RPMI8226 (cell line): Measurements from ENCODE around the gene VKORC1L1.
"Not testable (repeated sequence)": the region's sequence is repeated elsewhere in the genome, so short reads cannot be mapped to it uniquely, and the experiment has no call there.

Experiments used
- DNase-seq: peaks from one replicate; pipeline ENCODE4 v3.0.0-alpha.2; 2015

Gene VKORC1L1

DNA sequence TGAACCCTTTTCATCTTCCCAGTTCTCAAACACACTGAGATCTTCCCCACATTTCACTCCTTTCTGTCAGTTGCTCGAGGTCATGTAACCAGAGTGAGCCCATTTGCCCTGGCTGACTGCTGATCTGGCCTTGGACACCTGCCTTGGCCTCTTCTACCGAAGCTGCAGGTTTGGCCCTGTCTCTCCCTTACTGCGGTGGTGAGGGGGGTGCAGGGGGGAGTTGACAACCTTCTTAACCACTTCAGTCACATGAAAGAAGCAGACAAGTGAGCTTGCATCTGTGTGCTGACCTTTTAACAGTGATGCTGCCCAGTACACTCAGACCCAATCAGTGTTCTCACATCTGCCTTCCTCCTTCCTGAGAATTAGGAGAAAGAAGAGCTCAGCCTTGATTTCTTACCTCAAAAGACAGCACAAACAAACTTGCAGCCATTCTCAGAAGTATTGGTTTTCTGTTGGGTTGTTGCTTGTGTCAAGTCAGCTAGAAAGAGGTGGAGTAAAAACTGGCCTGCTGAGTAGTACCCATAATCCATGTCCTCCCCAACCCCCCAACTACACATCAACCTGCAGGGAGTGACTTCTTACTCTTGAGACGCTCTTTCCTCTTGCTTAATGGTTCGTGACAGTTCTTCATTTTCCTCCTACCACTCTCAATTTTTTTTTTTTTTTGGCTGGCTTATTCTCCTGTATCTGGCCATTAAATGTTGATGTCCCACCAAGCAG is 15.7 kb downstream of the VKORC1L1 start:
- not testable (repeated sequence) for DNase-seq

DNA sequence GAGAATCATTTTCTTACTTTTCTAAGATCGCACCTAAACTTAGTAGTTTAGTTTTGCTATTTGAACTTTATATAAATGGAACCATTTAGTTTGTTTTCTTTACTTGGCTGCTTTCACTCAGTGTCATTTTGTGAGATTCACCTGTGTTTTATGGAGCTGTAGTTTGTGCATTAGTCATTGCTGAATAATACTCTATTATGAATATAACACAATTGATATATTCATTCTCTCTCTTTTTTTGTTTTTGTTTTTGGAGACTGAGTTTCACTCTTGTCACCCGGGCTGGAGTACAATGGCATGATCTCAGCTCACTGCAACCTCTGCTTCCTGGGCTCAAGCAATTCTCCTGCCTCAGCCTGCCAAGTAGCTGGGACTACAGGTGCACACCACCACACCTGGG is 16.8 kb downstream of the VKORC1L1 start:
- not testable (repeated sequence) for DNase-seq

DNA sequence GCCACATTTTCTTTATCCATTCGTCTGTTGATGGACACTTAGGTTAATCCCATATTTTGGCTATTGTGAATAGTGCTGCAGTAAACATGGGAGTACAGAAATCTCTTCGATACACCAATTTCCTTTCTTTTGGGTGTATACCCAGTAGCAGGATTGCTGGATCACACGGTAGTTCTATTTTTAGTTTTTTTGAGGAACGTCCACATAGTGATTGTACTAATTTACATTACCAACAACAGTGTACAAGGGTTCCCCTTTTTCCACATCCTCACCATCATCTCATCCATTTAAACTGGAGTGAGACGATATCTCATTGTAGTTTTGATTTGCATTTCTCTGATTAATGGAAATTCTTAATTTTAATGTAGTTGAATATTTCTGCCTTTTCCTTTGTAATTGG is 19.3 kb downstream of the VKORC1L1 start:
- DNase-seq, result no peak

DNA sequence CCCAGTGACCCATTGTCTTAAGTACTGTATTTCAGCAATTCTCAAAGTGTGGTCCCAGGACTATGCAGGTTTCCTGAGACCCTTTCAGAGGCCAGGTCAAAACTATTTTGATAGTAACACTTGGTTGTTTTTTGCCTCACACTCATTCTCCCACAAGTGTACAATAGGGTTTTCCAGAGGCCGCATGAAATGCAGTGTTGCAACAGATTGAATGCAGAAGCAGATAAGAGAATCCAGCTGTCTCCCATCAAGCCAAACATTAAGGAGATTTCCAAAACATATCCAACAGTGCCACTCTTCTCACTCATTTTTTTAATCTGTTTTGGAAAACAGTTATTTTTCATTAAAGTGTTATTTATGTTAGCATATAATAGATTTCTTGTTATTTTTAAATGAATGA is 20.0 kb downstream of the VKORC1L1 start:
- no peak for DNase-seq

DNA sequence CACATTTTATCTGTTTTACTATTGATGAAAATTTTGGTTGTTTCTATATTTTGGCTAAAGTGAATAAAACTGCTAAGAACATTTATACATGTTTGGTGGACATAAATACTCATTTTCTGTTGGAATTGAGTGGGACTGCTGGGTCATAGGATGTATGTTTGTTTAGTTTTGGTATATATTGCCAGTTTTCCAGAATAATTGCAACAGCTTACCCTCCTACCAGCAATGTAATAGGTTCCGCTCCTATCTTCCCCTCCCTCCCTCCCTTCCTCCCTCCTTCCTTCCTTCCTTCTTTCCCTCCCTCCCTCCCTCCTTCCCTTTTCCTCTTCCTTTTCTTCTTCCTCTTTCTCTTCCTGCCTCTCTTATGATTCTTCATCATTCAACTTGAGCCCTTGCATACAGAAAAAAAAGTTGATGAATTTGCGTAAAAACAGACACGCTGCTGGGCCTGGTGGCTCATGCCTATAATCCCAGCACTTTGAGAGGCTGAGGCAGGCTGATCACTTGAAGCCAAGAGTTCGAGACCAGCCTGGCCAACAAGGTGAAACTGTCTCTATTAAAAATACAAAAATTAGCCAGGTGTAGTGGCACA is 23.5 kb downstream of the VKORC1L1 start:
- no peak for DNase-seq

DNA sequence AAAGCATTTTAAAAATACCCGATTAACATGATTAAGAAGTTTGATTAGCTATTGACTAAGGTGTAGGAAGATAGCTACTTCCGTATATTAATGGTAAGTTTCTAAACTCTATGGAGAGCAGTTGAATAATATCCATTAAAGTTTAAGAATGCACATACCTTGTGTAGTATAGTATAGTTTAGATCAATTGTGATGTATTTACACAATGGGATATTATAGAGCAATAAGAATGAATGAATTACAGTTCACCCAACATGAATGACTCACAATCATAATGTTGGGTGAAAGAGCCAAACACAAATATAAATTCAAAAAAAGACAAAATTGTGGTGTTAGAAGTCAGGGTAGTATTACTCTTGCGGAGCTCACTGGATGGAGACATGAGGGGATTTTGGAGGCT is 24.4 kb downstream of the VKORC1L1 start:
- DNase-seq, result not testable (repeated sequence)

DNA sequence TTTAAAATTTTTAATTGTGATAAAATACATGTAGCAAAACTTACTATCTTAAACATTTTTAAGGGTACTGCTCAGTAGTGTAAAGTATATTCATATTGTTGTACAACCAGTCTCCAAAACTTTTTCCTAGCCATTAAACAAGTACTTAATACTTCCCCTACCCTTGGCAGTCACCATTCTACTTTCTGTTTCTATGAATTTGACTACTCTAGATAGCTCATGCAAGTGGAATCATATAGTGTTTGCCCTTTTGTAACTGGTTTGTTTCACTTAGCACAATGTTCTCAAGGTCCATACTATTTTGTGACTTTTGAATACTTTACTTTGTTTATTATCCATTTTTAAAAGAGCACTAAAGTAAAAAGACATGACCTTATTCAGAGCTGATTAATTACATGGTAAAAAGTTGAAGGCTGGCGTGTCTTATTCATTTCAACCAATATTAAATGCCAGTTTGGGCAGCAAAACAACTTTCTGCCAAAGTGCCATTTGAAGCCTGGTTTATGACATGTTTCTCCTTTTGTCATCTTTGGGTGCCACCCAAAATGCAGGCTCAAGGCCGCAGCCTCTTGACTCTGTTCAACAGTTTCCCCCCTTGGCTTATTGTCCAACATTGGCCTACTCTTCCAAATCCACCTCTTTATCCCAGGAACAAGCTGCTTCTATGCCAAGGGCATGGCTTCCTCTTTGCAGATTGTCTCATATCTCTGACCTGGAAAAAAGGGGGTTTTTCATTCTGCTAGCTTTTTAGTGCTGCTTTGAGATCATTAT is 26.0 kb downstream of the VKORC1L1 start:
- DNase-seq, result not testable (repeated sequence)

DNA sequence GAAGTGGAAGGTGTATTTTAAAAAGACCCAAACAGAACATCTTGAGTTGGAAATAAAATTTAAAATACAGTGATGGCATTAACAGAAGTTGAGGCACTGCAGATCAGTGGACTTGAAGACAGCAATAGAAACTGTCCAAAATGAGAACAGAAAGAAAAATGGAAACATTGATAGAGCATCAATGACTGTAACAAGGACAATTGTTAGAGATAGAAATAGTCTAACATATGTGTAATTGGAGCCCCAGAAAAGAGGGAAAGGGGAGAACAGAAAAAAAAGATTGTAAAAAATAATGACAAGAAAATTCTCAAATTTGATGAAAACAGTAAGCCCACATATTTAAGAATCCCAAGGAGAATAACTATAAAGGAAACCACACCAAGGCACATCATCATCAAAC is 29.4 kb downstream of the VKORC1L1 start:
- DNase-seq, result no peak

DNA sequence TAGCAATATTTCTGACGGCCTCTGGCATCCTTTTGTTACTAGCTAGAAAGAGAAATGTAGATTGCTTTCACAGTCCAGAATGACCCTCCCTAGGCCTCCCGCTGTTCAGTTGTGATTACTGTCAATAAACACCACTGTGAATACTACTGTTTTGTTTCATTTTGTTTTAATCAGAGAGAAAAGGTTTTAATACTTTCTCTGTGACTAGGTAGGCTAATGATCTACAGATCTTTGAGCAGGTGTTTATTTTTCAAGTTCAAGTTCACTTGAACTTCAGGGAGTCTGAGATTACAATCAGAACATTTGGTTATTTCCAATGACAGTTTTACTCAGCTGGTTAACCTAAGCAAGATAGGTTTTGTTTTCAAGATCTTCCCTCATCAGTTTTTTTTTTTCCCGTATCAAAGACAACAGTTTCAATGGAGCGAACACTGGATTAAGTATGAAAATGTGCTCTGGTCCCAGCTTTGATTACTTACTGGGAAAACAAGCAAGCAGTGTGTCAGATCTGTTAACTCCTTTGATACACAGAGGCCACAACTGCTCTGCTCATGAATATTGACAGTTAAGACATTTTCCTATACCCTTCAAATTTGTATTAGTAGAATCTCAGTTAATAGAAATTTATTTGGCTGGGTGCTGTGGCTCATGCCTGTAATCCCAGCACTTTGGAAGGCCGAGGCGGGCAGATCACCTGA is 34.8 kb downstream of the VKORC1L1 start:
- no peak for DNase-seq

DNA sequence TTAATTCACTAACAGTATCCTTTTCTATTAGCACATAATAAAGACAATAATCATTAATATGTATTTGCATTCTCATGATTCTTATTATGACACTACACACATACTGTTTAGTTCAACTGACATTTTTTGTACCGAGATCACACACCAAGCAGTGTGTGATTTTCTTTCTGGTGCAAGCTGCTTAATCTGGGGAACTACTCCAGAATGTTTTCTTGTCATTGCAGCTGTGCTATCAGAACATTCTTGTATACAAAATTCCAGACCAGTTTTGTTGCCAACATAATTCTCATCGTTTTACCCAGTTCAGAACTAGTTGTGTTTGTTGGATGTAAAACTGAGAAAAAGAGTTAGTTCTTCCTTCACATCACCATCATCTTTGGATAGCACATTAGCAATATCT is 37.4 kb downstream of the VKORC1L1 start:
- no peak for DNase-seq

DNA sequence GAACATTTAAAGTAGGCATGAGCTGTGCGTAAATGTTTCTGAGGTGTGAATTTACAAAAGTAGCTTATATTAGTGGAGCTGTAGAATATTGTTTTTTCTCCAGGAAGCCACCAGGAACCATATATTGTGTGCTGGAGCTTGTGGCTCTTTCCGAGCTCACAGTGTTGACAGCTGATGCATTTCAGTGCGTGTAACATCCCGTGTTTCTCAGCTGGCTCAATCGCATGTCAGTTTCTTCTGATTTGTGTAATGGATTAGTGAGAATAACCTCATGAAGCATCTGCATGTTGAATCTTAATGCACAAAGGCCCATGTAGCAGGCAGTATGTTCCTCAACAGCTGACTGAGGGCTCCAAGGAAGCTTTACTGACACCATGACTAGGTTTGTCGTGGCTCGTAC is 39.4 kb downstream of the VKORC1L1 start:
- no peak for DNase-seq

DNA sequence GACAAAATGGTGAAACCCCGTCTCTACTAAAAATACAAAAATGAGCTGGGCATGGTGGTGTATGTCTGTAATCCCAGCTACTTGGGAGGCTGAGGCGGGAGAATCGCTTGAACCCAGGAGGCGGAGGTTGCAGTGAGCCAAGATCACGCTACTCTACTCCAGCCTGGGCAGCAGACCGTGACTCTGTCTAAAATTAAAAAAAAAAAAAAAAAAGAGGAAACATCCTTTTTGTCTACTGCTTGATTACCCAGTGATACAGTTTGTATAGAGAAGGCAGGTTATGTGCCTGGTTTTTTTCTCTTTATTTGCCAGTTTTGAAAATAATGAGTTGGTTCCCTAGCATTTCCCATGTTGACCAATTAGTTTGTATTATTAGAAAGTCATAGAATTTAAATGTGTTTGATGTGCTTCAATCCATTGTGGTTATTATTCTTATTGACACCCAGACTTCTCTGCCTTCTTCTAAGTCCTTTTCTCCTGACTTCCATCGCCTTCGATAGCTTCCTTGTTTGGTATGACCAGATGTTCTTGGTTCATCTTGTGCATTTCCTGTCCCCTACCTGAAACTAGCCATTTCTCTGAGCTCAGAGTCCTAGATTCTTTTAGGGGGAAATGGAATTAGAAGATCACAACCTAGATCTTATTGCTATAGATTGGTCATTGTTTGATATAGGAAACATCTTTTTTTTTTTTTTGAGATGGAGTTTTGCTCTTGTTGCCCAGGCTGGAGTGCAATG is 43.2 kb downstream of the VKORC1L1 start:
- no peak for DNase-seq

DNA sequence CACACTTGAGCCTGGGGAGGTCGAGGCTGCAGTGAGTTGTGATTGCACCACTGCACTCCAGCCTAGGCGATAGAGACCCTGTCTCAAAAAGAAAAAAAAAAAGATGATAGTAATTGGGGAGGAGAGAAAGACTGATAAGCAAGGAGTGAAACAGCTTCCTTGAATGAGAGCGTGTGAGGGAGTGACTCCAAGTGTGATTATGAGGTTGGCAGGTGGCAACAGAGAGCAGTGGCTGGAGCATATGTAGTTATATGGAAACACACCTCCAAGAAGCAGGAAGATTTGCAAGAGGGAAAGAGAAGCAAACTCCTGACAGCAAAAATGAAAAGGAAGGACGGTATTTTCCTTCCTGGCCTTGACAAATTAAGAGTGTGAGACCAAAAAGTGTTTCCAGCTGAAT is 50.4 kb downstream of the VKORC1L1 start:
- DNase-seq, result no peak

DNA sequence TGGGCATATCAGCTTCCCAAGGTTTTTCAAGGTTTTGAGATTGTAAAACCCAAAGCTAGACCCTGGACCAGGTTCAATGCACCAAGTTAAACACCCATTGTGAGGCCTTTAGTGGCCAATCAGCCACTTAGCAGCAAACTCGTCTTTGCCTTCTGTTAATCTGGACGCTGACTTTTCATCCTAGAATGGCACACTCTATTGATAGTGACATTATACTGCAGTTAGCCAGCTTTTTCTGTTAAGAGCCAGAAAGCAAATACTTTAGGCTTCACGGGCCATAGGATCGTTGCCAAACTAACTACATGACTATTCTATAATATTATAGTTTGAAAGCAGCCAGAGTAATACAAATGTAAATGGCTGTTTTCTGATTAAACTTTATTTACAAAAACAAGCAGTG is 51.3 kb downstream of the VKORC1L1 start:
- no peak for DNase-seq

DNA sequence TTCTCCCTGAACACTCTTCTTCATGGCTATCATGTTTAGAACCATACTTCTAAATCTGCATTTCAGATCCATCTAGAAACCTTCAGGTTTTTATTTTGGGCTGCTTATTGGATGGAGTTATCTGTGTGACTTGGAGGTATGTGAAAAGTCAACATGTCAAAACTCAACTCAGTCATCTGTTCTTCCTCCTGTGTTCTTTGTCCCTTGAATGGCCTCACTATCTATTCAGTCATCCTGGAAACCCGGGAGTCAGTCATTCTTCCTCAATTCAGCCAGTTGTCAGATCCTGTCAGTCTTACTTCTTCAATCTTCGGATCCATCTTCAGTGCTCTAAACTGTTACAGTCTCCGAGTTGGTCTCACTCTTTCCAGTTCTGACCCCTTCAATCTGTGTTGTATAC is 52.2 kb downstream of the VKORC1L1 start:
- DNase-seq, result no peak

DNA sequence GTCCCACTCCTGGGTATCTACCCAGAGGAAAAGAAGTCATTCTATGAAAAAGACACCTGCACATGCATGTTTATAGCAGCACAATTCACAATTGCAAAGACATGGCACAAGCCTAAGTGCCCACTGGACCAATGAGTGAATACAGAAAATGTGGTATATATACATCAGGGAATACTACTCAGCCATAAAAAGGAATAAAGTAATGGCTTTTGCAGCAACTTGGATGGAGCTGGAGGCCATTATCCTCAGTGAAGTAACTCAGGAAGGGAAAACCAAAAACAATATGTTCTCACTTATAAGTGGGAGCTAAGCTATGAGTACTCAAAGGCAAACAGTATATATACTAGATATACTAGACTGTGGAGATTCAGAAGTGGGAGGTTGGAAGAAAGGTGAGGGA is 53.7 kb downstream of the VKORC1L1 start:
- no peak for DNase-seq

DNA sequence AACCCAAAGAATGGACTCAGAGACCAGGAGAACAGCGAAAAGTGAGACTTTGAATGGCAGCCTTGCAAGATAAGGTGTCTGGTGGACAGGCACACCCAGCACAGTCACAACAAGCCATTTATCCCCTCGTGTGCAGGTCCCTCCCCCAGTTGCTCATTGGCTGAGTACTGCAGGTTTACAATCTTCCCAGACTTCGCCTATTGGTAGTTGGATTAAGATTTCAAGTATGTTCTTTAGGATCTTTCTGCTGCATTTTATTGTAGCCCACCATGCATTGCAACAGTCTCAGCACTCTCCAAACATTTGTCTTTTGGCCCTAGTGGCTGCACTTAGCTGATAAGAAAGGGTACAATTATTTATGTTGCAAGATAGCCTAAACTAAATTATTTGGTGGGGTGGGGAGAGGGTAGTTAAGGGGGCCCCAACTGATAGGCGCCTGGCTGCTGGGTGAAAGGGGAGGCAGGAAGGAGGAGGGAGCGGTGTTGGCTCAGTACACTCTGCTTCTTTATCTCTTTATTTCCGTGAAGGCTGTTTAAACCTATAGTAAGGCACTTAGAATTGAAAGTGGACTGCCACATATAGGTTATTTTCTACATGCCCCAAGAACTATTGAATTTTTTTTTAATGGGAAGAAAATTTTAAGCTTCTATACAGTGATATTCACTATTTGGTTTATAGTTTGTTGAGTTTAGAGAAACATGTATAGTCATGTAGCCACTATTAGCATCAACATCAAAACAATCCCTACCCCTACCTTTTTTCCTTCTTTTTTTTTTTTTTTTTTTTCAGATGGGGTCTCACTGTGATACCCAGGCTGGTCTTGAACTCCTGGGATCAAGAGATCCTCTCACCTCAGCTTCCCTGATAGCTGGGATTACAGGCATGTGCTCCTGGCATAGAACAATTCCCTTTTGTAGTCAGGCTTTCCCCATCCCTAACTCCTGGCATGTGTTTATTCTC is 54.9 kb downstream of the VKORC1L1 start:
- DNase-seq, result no peak

DNA sequence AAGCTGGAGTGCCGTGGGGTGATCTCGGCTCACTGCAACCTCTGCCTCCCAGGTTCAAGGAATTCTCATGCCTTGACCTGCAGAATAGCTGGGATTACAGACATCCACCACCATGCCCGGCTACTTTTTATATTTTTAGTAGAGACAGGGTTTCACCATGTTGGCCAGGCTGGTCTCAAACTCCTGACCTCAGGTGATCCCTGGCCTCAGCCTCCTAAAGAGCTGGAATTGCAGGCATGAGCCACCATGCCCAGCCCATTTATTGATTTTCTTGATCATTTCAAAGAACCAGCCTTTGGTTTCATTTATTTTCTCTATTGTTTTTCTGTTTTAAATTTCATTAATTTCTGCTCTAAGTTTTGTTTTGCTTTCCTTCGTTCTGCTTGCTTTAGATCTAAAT is 58.8 kb downstream of the VKORC1L1 start:
- no peak for DNase-seq

DNA sequence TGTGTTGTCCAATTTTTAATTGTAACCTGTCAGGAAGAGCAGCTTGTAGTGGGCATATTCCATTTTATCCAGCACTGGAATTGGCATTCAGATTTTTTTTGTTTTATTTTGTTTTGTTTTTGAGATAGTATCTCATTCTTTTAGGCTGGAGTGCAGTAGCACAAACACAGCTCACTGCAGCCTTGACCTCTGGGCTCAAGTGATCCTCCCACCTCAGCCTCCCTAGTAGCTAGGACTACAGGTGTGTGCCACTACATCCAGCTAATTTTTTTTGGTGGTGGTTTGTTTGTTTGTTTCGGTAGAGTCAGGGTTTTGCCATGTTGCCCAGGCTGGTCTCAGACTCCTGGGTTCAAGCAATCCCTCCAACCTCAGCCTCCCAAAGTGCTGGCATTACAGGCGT is 64.4 kb downstream of the VKORC1L1 start:
- no peak for DNase-seq

DNA sequence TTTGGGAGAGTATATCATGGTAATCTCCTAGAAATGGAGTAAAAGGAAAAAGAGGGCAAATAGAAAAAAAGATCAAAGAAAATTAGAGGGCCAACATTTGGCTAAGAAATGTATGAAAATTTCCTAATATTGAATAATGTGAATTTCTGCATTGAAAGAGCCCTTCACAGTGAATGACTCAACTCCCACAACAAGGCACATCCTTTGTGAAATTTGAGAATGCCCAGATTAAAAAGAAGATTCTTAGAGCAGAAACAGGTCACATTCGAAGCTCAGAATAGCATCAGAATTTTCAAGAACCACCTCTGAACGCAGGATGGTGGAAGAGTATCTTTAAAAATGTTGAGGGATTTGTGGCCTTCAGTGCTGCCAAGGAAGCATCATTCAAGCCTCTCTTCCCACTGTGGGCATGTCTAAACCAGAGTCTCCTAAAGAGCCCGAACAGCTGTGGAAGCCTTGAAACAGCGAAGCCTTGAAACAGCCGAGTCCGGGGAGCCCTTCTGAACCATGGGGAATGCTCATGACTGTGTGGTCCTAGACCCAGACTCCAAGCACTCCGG is 65.5 kb downstream of the VKORC1L1 start:
- DNase-seq, result no peak

DNA sequence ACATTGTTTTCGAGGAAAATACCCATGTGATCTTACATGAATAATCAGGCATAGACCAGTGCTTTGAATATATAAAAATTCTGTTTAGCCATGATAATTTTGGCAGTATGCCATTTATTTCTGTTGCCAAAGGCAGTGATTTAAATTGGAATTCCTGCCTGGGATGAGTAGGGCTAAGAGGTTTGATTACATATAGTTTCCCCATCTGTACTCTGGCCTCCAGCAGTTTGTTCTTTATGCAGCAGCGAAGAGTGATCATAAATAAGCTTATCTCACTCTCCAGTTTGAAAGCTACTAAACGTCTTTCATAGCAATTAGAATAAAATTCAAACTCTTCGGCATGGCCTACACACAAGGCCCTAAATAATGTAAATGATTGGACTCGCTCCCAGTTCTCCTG is 72.9 kb downstream of the VKORC1L1 start:
- not testable (repeated sequence) for DNase-seq
